GM12892 (cell line): Measurements from ENCODE around the gene CHPF2.

Experiments used
- POLR2A ChIP-seq: IDR thresholded peaks from 2 replicates; pipeline ENCODE4 v1.6.1; 2011; ENCODE audit warnings: low read depth, low read length, control low read depth
- POLR2AphosphoS5 ChIP-seq: IDR thresholded peaks from 2 replicates; pipeline ENCODE4 v1.6.1; 2011; ENCODE audit warnings: low read depth, low read length, control low read depth

DNA sequence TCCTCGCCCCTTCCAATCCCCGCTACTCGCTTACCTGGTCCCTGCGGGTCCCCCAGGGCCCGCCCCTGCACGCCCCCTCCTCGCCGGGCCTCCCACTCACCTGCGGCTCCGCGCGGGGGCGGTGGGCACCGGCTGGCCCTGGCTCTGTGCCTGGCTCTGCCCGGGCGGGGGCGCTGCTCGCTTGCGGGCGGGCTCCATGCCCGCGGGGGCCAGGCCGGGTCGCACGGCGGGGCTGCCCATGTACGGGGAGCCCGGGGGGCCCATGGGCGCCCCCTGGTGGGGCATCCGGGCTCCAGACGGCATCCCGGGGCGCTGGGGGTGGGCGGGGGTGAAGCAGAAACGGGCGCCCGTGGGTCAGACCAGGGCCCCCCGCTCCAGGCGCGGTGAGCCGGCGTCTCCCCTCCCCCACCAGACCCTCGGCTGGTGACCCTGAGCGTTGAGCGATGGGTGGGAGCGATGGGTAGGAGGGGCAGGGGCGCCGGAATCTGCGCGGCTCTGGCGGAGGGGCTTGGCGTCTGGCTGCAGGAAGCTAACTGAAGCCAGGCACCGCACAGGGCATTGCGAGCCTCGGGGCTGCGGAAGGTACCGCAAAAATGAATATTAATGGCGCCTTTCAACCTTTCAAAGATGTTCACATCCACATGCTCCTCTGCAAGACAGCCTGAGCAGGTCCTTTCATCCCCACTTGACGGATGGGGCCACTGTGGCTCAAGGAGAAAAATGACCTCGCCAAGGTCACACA, 13.2 kb downstream of the CHPF2 start:
- TF ChIP-seq POLR2AphosphoS5 (no peak), POLR2A (no peak)
